Stimulated activated CD8-positive, alpha-beta memory T cell treated with anti-CD3 and anti-CD28 coated beads, Interleukin-7, amount 100 ng/mL, for 48 hours (primary cell): ENCODE results near the gene NKX2-1.

Experiments used
- DNase-seq, 2 donors: peaks; one replicate each; pipeline ENCODE4 v3.0.0-alpha.2; 2020; ENCODE audit warnings: low read depth in 1 of 2; ENCODE audit errors: extremely low read depth in 1 of 2

Gene NKX2-1

DNA sequence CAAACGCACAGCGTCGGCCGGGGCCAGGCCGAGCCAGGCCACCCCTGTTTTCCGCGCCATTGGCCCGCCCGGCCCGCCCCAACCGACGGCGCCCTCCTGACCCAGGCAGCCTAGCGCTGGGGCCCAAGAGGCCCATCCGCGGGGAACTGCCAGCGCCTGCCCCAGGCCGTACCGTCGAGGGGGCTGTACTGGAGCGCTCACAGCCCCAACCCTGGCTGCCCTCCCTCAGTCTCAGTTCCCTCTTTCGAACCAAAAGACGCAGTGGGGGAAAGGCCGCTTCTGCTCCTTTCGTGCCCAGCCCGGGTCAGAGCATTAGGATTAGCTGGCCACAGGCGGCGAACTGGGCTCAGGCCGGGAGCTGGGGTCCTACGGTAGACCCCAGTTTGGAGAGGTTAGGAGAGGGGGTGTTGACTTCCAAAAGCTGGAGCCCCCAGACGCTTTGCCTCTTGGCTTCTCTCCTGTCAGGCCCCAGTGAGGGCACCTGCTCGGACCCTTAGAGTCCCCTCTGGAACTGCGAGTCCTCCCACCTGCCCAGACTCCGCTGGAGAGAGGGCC is 1.9 kb downstream of the NKX2-1 start:
- DNase-seq: no peak

DNA sequence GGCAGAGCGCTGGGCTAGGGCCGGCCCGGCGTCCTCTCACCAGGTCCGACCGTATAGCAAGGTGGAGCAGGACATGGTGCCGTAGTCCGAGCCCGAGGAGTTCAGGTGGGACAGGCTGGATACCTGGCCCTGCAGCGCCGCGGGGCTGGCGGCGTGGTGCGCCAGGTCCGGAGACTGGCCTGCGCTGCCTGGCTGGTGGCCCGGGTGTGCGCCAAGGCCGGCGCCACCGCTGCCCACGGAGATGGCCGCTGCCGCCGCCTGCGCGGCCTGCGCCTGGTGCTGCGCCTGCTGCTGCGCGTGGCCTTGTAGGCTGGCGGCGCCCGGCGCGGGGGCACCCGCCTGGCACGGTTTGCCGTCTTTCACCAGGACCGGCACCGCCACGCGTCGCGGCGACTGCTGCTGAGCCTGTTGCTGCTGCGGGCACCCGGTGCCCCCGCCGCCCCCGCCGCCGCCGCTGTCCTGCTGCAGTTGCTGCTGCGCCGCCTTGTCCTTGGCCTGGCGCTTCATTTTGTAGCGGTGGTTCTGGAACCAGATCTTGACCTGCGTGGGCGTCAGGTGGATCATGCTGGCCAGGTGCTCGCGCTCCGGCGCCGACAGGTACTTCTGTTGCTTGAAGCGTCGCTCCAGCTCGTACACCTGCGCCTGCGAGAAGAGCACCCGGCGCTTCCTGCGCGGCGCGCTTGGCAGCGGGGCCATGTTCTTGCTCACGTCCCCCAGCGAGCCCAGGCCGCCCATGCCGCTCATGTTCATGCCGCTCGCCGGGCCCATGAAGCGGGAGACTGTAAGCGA is 2.6 kb downstream of the NKX2-1 start:
- DNase-seq: no peak

DNA sequence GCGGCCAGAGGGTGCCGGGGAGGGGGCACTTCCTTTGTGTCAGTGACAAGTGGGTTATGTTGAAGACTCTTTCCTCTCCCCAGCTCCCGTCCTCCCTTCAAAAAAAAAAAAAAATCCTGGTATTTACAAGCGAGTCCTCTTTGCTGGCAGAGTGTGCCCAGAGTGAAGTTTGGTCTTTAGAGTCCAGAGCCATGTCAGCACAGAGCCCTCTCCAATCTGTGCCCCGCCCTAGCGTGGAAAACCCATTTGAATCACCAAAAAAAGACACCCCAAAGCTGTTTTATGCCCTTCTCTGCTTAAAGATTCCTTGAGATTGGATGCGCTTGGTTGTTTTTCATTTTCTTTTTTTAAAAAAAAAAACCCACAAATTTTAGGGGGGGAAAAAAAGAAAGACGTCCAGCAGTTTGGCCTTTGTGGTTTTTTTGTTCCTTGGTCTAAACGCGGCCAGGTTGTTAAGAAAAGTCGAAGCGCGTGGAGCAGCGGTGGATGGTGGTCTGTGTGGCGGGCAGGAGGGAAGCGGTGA is 3.3 kb downstream of the NKX2-1 start:
- no peak for DNase-seq

DNA sequence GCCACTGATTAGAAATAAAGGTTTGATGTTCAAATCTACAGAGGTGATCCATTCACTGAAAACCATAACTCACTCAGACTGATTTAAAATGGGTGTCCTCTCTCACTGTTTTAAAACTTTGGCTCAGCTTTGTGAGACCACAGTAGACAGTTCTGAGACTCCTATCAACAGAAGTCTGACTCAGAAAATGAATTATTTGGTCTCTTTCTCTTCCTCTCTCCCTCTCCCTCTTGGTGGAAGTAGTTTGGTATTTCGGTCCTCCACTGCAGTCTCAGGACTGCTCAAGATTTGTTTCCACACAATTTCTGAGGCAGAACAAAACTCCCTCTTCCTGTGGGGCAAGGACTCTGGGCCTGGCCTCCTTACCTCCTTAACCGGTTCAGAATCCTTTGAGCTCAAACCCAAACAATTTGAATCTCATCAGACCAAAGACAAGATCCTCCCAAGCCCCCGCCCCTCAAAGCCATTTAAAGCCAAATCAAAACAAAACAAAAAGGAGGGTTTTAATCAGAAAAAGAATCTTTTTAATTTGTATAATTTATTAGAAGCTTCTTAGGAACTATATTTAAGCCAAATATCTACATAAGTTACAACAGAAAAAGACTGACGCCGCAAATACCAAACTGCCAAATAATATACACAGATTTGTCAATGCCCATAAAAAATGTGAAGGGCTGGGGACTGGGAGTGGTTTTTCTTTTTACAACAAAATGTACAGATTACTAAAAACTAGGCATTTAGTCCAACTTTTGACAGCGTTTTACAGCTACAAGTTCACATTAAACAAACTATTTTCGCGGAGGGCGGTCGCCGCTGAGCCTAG is 3.9 kb downstream of the NKX2-1 start:
- DNase-seq: no peak

DNA sequence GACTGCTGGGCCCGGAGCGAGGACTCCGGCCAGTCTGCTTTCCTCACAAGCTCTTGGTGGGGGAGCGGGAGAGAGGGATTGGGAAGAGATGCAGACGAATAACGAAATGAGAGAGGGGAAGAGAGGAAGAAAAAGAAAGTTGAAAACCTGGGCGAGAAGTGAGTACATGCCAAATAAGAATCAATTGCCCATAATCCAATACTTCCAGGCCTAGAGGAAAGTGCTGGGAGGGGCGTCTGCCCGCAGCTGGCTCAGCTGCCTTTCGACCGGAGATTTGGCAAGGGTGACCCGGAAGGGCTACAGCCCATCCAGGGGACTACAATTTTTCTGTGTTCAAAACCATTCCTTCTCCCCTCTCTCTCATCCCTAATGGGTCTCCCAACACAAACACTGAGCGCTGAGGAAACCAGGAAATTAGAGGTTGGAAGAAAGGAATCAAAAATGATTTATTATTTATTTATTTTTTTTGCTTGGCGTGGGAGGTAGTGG is 4.9 kb downstream of the NKX2-1 start:
- no peak for DNase-seq

DNA sequence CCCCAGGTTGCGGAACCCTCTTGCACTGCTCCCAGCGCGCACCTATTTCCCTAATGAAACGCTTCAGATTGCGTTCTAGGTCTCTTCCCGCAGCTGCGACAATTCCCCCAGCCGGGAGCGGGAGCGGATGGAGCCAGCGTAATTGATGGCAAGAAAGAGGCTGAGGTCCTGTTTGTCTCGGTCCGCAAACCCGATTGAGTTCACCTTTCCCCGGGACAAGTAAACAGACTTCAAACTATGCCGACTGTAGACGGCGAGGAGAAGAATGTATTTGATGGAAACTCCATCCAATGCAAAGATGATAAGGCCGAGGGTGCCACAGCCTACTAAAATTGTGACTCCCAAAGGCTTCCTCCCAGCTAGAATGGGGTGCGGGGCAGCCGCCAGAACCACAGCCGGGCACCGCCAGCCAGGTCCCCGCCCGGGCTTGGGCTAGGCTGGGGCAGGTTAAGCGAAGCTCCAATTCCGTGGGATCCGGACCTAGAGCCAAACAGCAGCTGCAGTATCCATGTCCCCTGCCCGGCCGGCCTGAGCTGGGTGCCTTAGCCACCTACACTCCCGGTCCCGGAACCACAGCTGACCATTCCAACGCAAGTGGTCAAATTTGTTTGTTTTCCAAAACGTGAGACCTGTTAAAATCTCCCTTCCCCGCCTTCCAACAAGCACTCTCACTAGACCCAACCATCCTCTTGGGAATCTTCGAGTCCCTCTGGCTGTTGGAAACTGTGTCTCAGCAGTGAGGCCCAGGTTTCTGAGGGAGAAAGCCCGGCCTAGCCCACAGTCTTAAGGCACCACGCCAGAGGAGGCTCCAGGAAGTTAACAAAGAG is 5.5 kb downstream of the NKX2-1 start:
- DNase-seq: no peak

DNA sequence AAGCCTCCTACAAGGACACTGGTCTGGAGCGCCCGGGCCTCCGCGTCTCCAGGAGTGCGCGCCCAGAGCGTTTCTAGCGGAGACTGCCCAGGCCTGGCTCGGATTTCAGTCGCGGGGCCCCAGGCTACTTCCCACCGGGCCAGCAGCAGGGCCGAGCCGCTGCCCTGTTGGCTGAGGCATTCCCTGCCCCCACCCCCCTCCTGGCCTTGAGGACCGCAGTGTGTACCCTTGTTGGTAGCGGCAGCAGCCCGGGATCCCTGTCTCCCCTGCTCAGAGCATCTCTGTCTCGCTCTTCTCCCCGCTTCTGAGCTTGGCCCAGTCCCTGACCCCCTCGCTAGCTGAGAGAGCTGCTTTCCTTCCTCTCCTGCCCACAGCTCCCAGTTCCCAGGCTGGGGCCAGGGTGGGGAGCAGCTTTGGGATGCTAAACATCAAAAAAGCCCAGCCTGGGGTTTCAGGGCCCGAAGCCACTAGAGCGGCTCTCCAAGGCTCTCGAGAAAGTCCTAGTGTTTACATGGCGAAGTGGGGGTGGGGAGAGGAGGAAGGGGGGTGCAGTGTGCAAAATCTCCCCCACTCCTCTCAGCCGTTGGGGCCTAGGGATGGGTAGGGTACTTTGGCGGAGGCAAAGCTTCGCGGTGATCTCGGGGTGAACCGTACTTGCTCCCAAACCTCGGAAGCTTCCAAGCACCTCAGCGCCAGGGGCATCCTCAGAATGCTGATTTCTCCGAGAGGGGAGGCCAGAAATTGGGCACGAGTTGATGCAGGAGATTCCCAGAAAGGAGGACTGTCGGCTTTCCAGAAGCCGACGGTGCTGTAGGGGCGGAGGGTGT is 6.4 kb downstream of the NKX2-1 start:
- DNase-seq: no peak

DNA sequence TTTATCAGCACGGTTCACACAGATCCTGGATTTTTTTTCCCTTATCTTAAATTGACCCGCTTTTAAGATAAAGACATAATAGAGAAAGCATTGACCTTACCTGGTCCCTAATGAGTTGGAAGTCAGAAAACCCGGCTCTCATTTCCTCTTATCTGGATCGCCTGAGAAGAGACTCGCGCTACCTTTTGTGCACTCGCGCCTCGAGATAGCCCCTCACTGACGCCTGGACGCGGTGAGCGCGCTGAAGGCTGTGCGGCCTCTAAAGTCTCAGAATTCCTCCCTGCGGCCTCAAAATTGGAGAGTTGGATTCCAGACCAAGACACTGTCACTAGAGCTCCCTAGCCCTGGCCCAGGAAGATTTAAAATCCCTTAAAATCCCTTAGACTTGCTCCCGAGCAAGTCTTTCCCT is 7.0 kb downstream of the NKX2-1 start:
- DNase-seq: no peak

DNA sequence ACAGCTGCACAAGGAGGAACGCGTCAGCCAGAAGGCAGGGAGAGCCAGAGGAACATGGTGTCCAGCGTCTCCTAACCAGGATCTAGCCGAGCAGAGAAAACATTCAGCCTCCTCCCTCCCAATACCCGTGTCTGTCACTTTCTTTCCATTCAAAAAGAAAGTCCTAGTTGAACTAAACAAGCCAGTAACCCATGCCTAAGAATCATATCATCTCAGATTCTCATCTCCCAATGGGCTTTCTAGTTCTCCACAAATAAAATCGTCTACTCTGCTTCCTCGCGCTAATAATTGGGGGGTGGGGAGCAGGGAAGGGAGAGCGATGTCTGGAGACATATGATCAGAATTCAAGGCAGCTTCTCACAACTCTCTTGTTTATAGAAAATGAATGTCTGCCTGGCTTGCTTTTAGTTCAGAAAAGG is 7.4 kb downstream of the NKX2-1 start:
- no peak for DNase-seq

DNA sequence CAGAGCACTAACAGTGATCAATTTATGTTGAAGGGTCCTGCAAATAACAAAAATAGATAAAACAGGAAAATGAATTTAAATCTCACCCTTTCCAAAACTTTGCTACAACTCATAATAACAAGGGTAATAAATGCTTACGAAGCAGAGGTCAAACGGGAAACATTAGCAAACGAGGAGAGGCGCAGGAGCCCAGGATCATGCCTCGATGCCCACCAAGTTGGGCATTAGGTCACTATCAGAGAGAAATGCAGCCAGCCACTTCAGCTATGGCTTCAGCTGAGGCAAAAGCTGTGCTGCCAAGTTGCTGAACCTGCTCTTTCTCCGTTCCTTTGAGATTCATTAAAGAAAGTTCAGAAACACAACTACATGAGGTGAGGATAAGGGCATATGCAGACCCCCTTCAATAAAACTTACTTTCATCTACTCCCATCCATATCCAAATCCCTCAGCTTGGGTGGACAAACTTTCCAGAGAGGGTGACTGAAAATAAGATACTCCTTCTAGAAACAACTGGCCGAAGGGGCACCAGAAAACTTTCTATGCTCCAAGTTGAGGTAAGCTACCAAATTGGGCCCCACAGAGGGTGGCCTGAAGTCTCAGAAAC is 7.9 kb downstream of the NKX2-1 start:
- no peak for DNase-seq

DNA sequence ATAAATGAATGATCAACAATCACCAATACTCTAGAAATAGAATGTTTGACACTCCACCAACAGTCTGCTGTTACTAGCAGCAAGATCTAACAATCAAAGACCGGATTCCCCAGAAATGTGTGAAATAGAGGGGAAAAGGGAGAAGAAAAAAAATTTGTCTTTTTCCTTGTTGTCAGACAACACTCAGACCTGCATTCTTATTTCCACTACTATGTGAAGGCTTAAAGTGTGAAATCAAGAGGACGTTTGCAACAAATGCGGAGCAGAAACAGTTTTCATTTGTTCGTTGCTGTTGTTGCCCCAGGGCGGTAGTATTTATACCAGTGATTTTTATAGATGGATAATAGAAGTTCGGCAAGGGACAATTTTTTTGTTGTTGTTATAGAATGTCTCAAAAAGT is 9.2 kb downstream of the NKX2-1 start:
- DNase-seq: no peak

DNA sequence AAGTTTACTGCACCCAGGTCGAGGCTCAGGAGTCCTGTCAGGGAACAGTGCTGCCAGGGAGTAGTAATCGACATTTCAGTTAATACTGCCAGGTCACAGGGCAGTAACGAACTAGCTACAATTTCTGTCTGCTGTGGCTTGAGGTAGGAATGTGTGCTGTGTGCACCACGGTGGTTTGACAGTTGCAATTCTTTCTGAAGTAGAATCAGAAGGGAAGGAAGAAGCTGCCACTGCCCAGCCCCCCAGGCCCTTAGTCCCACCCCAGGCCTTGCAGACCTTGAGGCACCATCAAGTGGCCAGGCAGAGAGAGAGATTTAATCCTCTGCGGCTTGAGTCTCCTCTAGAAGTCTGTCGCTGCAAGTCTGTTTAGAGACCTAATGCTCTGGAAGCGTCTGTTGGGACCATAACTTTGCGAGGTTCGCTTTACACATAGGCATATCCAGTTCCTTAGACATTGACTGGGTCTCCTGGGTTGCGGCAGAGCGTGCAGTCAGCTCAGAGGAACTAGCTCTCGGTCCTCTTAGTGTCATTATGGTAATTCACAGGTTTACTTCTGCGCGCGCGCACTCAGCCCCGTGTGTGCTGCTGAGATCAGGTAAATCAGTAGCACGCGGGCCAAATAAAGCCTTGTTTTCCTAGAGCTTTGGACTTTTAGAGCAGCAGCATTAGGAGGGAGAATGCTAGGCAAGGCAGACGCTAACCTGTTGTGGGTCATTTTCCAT is 9.8 kb downstream of the NKX2-1 start:
- DNase-seq: no peak

DNA sequence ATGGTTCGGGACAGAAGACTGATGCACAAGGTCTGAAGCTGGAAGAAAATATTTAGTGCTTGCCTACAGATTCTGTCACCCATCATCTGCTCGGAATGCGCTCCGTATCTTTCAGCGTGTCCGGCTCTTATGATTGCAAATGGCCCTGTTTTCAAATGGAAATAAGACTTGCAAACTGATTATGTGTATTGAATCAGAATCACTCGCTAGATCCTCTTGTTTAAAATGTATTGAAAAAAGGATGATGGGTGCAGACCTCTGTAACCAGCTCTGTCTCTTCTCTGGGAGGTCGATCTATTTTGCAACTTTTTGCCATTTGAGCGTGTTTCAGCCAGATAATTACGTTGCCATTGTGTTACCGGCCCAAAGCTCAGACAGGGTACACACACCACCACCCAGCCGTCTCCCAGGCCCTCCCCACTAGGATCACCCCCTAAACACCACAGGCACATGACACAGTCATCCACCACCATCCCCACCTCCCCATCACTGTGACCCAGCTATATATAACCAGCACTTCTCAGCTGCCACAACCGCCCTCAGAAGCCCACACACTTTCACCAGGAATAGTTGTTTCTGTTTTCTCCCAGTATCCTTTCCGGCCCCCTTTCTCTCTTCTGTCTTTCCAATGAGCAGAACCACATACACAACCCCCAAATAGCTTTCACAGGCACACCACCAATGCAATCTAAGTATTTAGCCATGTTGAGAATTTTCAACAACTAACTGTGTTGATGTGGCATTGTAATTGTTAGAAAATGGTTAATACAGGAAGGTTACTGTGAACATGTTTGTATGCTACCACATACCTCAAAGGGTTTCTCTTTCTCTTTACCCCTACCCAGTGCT is 10.7 kb downstream of the NKX2-1 start:
- DNase-seq: no peak

DNA sequence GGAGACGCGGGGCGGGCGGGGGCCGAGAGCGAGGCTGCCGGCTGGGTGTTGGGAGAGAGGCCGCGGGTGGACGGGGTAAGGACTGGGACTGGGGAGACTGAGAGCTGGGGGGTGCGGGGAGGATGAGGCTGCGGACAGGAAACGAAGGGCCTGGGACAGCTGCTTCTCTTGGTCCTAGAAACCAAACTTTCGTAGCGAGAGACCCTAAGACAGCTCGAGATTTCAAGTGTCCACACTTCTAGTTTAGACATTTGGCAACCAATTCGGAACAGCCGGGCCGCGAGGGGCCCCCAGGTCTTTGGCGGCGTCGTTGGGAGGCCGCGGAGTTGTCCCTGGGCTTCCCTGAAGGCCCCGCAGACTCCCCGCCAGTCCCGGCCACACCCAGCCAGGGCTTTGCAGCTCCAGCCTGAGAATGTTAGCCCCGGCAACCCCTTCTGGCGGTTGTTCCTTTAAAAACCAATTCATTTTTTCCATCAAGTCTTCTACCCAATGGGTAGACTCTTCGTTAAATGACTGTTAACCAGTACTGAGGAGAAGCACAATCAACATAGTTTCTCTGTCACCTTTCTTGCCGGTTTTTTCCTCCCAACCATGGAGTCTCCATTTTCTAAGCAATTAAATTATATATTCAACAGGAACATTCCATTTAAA is 11.5 kb downstream of the NKX2-1 start:
- no peak for DNase-seq

DNA sequence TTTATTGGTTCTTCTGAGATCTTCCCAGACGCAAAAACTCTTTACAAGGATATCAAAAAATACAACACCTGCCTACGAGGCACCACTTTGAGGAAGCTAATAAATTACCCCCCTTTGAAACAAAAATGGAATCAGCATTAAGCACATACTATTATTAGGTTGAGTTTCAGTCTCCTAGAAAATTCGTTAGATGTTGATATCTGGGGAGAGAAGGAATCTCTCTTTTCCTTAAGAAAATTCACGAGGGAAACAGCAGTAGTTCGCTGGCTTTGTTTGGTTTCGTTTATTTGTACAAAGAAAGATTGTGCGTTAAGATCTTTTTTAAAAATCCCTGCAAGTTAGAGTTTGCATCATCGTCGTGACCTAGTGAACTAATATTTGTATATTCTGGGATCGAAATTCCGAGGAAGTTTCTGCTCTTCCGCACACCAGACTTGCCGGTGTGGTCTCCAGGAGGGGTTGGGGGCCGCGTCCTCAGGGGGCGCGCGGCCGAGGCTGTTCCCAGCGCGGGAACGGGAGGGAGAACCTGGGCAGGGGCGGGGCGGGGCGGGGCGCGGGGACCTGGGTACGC is 12.1 kb downstream of the NKX2-1 start:
- DNase-seq: no peak

DNA sequence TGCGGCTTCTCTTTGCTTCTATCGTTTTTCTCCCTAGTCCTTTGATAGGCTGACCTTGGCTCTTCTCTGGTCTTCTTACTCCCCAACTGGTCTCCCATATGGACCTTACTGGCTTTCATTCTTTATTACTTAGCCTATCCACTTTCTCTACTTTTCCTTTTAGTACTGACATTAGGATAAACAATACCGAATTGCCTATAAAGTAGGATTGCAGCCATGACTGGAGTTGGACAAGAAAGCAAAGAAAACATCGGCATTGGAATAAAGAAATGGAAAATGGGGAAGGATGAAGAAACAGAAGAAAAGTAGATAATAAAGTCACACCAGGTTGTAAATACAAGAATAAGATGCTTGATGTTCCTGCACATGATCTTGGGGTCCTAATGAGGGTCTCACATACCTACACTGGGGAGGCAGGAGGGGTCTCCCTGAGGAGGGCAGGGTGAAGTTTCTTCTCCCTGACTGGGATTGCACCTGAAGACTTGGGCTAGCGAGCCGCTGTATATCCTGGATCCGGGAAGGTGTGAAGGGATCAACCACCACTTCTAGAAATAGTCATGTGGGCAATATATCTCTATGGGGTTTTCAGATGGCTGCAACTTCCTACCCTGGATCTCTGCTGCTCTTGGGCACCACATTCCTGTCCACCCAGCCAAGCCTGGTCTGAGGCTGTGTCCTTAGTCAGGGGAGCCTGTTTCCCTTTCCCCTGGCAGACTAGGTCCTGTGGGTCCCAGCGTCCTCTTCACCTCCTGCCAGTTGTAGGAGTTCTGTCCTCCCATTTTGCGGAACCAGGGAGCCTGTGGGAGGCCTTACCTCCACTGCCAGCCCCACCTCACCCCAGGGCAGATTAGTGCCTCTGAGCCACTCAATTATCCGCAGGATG is 13.1 kb downstream of the NKX2-1 start:
- no peak for DNase-seq
